Measurements from ENCODE around the gene RAB11A. TPM values are rescaled to one million over a fixed set of nuclear protein-coding genes. Genes with fewer than 3 reads are reported as not detected.
"Not testable (repeated sequence)": the region's sequence is repeated elsewhere in the genome, so short reads cannot be mapped to it uniquely, and the experiment has no call there.

The RAB11A gene
- total RNA-seq, 1 donor from 2014 or later, result 71.7 TPM

GRCh38 chr15:65845826-65846519, 23.3 kb upstream of the RAB11A start:
- DNase-seq, result no peak

GRCh38 chr15:65847989-65848388, 21.3 kb upstream of the RAB11A start:
- DNase-seq, result no peak

GRCh38 chr15:65851981-65852380, 17.3 kb upstream of the RAB11A start:
- DNase-seq, result no peak

GRCh38 chr15:65856821-65857455, 12.4 kb upstream of the RAB11A start:
- DNase-seq, result no peak

GRCh38 chr15:65857718-65858402, 11.4 kb upstream of the RAB11A start:
- no peak for DNase-seq

GRCh38 chr15:65862682-65863081, 6.6 kb upstream of the RAB11A start:
- no peak for DNase-seq

GRCh38 chr15:65863106-65863505, 6.2 kb upstream of the RAB11A start:
- DNase-seq, result no peak

GRCh38 chr15:65867244-65867643, 2.0 kb upstream of the RAB11A start:
- no peak for DNase-seq

GRCh38 chr15:65867933-65868332, 1.4 kb upstream of the RAB11A start:
- not testable (repeated sequence) for DNase-seq

- no peak for DNase-seq
Measured at GRCh38 chr15:65868546-65869125, 655 bp upstream of the RAB11A start.

- DNase-seq, result no peak
Measured at GRCh38 chr15:65869954-65870871, 922 bp downstream of the RAB11A start.

GRCh38 chr15:65870889-65871533, 1.7 kb downstream of the RAB11A start:
- peak; percentile 43 for DNase-seq

GRCh38 chr15:65871886-65872285, 2.6 kb downstream of the RAB11A start:
- not testable (repeated sequence) for DNase-seq

GRCh38 chr15:65872596-65872995, 3.3 kb downstream of the RAB11A start:
- DNase-seq, result not testable (repeated sequence)

GRCh38 chr15:65873256-65873655, 4.0 kb downstream of the RAB11A start:
- no peak for DNase-seq

GRCh38 chr15:65875458-65875857, 6.2 kb downstream of the RAB11A start:
- DNase-seq, result no peak

- no peak for DNase-seq
Measured at GRCh38 chr15:65877749-65878148, 8.5 kb downstream of the RAB11A start.

GRCh38 chr15:65881766-65882434, 12.6 kb downstream of the RAB11A start:
- no peak for DNase-seq

- no peak for DNase-seq
Measured at GRCh38 chr15:65883571-65883970, 14.3 kb downstream of the RAB11A start.

- DNase-seq, result no peak
Measured at GRCh38 chr15:65884511-65884910, 15.2 kb downstream of the RAB11A start.

- no peak for DNase-seq
Measured at GRCh38 chr15:65885668-65886218, 16.5 kb downstream of the RAB11A start.
